HepG2 (cell line): Measurements from ENCODE around the gene COPA. TPM values are rescaled to one million over a fixed set of nuclear protein-coding genes. Genes with fewer than 3 reads are reported as not detected.
A peak's percentile ranks its signal among the peaks of the same experiment; 100 is the strongest.

Experiments
- BCLAF1 ChIP-seq: fragments of 450-650 bp; IDR thresholded peaks from 2 replicates; pipeline ENCODE4 v1.6.1; 2017; ENCODE audit warnings: mild to moderate bottlenecking
- CSRNP2 ChIP-seq: sonication (generic); formaldehyde crosslinking; conservative IDR thresholded peaks from 2 replicates; pipeline ENCODE4 v1.8.0; 2022; ENCODE audit warnings: low read depth, missing genetic modification reagents
- GABPA ChIP-seq, 2 experiments: IDR thresholded peaks; 2 replicates each; pipeline ENCODE4 v1.6.1; 2011 to 2016; ENCODE audit warnings: low read depth in 2 of 2, low read length in 1 of 2, missing biosample characterization in 1 of 2, missing genetic modification characterization in 1 of 2
- GFI1 ChIP-seq: sonication (generic); formaldehyde crosslinking; IDR thresholded peaks from 2 replicates; pipeline ENCODE4 v1.5.0; 2020; ENCODE audit warnings: missing genetic modification reagents, mild to moderate bottlenecking, borderline replicate concordance
- GPN1 ChIP-seq: sonication (generic); formaldehyde crosslinking; IDR thresholded peaks from 2 replicates; pipeline ENCODE4 v1.5.1; 2020; ENCODE audit warnings: missing genetic modification reagents, borderline replicate concordance
- HNRNPK ChIP-seq: fragments of 200-400 bp; formaldehyde crosslinking; IDR thresholded peaks from 2 replicates; pipeline ENCODE4 v1.6.1; 2018; ENCODE audit warnings: low read length, low read depth, moderate library complexity, mild to moderate bottlenecking; ENCODE audit not compliant: poor library complexity, severe bottlenecking
- MAFK ChIP-seq, 2 experiments: IDR thresholded peaks in 1 of 2; conservative IDR thresholded peaks in 1 of 2; 2 replicates each; pipeline ENCODE4 v1.6.1; 2011; ENCODE audit warnings: improper control_type of control experiment in 2 of 2, low read length in 2 of 2
- MBD4 ChIP-seq: IDR thresholded peaks from 2 replicates; pipeline ENCODE4 v1.6.1; 2012; ENCODE audit warnings: low read length, inconsistent platforms, borderline replicate concordance
- NFYB ChIP-seq: sonication (generic); formaldehyde crosslinking; IDR thresholded peaks from 2 replicates; pipeline ENCODE4 v1.4.0; 2020; ENCODE audit warnings: missing genetic modification reagents
- SAFB2 ChIP-seq: sonication (generic); formaldehyde crosslinking; IDR thresholded peaks from 2 replicates; pipeline ENCODE4 v1.5.1; 2020; ENCODE audit warnings: missing genetic modification reagents, low read depth, mild to moderate bottlenecking, borderline replicate concordance
- SMAD9 ChIP-seq: sonication (generic); formaldehyde crosslinking; IDR thresholded peaks from 2 replicates; pipeline ENCODE4 v1.5.1; 2020; ENCODE audit warnings: mild to moderate bottlenecking, missing genetic modification reagents
- TCF12 ChIP-seq, 2 experiments: fragments of 450-650 bp in 1 of 2; sonication (generic) in 1 of 2; formaldehyde crosslinking in 1 of 2; IDR thresholded peaks; 2 replicates each; pipeline versions ENCODE4 v1.6.1 to v1.8.0; 2017 to 2022; ENCODE audit warnings: antibody characterized with exemption in 1 of 2, mild to moderate bottlenecking in 1 of 2, missing genetic modification reagents in 1 of 2, moderate library complexity in 1 of 2
- XRCC5 ChIP-seq: fragments of 200-400 bp; formaldehyde crosslinking; optimal IDR thresholded peaks from 2 replicates; pipeline ENCODE3; 2017; ENCODE audit warnings: mild to moderate bottlenecking, low read length
- ZFP1 ChIP-seq: IDR thresholded peaks from 2 replicates; pipeline ENCODE4 v1.6.1; 2016
- ZFX ChIP-seq: sonication (generic); formaldehyde crosslinking; IDR thresholded peaks from 2 replicates; pipeline ENCODE4 v1.4.0; 2020; ENCODE audit warnings: mild to moderate bottlenecking, low read depth, missing genetic modification reagents, moderate library complexity
- ZNF616 ChIP-seq: sonication (generic); formaldehyde crosslinking; IDR thresholded peaks from 2 replicates; pipeline ENCODE4 v1.5.0; 2020; ENCODE audit warnings: low read depth, mild to moderate bottlenecking, missing genetic modification reagents
- polyA plus RNA-seq, 8 experiments: library from polyadenylated mRNA; depleted of rRNA in 3 of 8; stranded (reverse) in 7 of 8; unstranded in 1 of 8; fragments of >200 nt; fragmentation: Illumina TruSeq in 4 of 8; extraction: Trizol in 4 of 8; gene quantifications; 2 replicates each; pipeline versions ENCODE4 v1.2.1 to v1.2.3, GENCODE V29; 2011 to 2016; ENCODE audit warnings: low read depth in 4 of 8, missing spikeins in 1 of 8, mixed read lengths in 1 of 8; ENCODE audit not compliant: insufficient read depth in 1 of 8
- total RNA-seq, 5 experiments: library from RNA; depleted of rRNA; stranded (reverse); fragments of >200 nt; fragmentation: Illumina TruSeq; extraction: Trizol; gene quantifications; 2 replicates each; pipeline ENCODE4 v1.2.3, GENCODE V29; 2016; ENCODE audit warnings: low read depth in 1 of 5
- TF ChIP-seq, protein P1 (sequence below), 2 experiments: sonication (generic) in 1 of 2; formaldehyde crosslinking in 1 of 2; IDR thresholded peaks; 2 replicates each; pipeline versions ENCODE4 v1.5.1 to v1.6.1; 2011 to 2020; ENCODE audit warnings: borderline replicate concordance in 1 of 2, low read depth in 1 of 2, low read length in 1 of 2, mild to moderate bottlenecking in 1 of 2, missing genetic modification reagents in 1 of 2, moderate library complexity in 1 of 2
- TF ChIP-seq, protein P2 (sequence below): sonication (generic); formaldehyde crosslinking; IDR thresholded peaks from 2 replicates; pipeline ENCODE4 v1.5.1; 2020; ENCODE audit warnings: missing genetic modification reagents, mild to moderate bottlenecking, borderline replicate concordance

The COPA gene
- total and polyA plus RNA-seq, 2 of the 13 experiments (the other 11 are each of a cell fraction or from before 2014, with no cell fraction given) = 160 to 197 TPM

DNA sequence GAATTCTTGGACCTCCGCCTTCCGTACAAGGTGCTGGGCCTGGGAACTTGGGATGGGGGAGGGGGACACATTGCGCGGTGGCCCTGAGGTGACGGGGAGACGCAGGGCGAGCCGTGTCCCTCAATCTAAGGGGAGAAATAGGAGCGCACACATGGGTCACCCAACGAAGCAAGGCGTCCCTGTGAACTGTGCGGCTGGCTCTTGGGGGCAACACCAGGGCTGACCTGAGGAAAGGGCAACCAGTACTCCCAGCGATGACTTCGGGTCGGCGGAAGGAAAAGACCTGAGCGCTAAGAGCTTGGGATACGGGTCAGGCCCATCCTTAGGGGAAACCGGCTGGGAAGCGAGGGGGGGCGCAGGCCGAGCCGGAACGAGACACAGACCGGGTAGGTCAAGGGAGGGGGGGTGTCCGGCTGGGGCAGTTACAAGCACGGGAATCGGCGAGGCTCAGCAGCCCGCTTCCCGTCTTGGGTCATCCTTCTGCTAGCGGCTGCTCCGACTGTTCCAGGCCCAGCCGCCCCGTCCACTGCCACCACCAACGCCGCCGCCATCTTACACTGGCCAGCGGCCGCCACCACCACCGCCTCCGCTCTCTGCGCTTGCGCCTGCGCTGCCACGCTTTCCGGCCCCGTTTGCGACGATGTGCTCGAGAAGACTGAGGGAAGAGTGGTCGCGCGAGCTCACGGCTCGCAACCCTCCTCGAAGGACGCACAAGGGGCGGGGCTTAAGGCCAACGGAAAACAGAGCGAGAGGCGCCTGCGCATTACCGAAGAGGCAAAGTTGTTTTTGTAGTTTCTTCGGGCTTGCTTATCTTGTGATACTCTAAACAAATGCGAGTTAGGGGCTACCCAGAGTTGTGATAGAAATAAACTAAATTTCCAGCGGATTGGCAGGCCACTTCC, 80.9 kb downstream of the COPA start, which contains the start of gene DCAF8 (continued):
- no peak for TF ChIP-seq MBD4
- no peak for TF ChIP-seq BCLAF1
- TF ChIP-seq GFI1 (CRISPR knock-in tag) = peak; percentile 74; the same call in 1 of the 2 replicates
- TF ChIP-seq ZFX (CRISPR knock-in tag) = peak; percentile 97
- no peak for TF ChIP-seq TCF12 (IDR thresholded peaks at IDR 0.05)
- no peak for TF ChIP-seq TCF12 (CRISPR knock-in tag; IDR thresholded peaks at IDR 0.05)
- TF ChIP-seq SAFB2 (CRISPR knock-in tag) = 0 out of 2 replicates have a peak, but pooled peaks have one; percentile 83
- no peak for TF ChIP-seq GABPA (IDR thresholded peaks at IDR 0.05; ENCODE audit: low read depth, low read length)
- peak; percentile 72 for TF ChIP-seq GABPA (CRISPR knock-in tag; IDR thresholded peaks at IDR 0.05; ENCODE audit: low read depth)
- no peak for TF ChIP-seq MAFK (conservative IDR thresholded peaks at IDR 0.05 in 1 of 2, IDR thresholded peaks at IDR 0.05 in 1 of 2; ENCODE audit: low read length in 2 of 2)
- TF ChIP-seq, protein P1, sequence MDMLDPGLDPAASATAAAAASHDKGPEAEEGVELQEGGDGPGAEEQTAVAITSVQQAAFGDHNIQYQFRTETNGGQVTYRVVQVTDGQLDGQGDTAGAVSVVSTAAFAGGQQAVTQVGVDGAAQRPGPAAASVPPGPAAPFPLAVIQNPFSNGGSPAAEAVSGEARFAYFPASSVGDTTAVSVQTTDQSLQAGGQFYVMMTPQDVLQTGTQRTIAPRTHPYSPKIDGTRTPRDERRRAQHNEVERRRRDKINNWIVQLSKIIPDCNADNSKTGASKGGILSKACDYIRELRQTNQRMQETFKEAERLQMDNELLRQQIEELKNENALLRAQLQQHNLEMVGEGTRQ (IDR thresholded peaks at IDR 0.05; ENCODE audit: low read depth, low read length) = no peak
- TF ChIP-seq, protein P1 (CRISPR knock-in tag; IDR thresholded peaks at IDR 0.05; ENCODE audit: borderline replicate concordance) = no peak
- TF ChIP-seq CSRNP2 (CRISPR knock-in tag) = no peak
- no peak for TF ChIP-seq SMAD9 (CRISPR knock-in tag)
- TF ChIP-seq NFYB (CRISPR knock-in tag) = no peak; the same call in 1 of the 2 replicates
- TF ChIP-seq, protein P2, sequence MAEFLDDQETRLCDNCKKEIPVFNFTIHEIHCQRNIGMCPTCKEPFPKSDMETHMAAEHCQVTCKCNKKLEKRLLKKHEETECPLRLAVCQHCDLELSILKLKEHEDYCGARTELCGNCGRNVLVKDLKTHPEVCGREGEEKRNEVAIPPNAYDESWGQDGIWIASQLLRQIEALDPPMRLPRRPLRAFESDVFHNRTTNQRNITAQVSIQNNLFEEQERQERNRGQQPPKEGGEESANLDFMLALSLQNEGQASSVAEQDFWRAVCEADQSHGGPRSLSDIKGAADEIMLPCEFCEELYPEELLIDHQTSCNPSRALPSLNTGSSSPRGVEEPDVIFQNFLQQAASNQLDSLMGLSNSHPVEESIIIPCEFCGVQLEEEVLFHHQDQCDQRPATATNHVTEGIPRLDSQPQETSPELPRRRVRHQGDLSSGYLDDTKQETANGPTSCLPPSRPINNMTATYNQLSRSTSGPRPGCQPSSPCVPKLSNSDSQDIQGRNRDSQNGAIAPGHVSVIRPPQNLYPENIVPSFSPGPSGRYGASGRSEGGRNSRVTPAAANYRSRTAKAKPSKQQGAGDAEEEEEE (CRISPR knock-in tag) = no peak
- TF ChIP-seq HNRNPK = peak; percentile 31
- no peak for TF ChIP-seq XRCC5
- no peak; the same call in 1 of the 2 replicates for TF ChIP-seq GPN1
- no peak for TF ChIP-seq ZFP1 (CRISPR knock-in tag)
- TF ChIP-seq ZNF616 (CRISPR knock-in tag) = no peak
